WTC11 (cell line): Measurements from ENCODE around the gene ZNF550. TPM values are rescaled to one million over a fixed set of nuclear protein-coding genes. Genes with fewer than 3 reads are reported as not detected.
A peak's percentile ranks its signal among the peaks of the same experiment; 100 is the strongest.

Source experiments
- ATAC-seq: fragments of 200-7000 bp; cut with Tn5 transposase; 2 replicates; pipeline ENCODE4 v1.10.0; 2021; ENCODE audit warnings: mild to moderate bottlenecking, moderate library complexity
- CTCF ChIA-PET: fragments of 300-600 bp; sonication (Branson Sonifier 250); formaldehyde crosslinking; loops from one replicate; lab custom pipeline; 2021; ENCODE audit warnings: antibody characterized with exemption; lab: Charles Lee
- POLR2A ChIA-PET: fragments of 350-600 bp; sonication (Branson Sonifier 250); formaldehyde crosslinking; loops from one replicate; lab custom pipeline; 2021; ENCODE audit warnings: antibody characterized with exemption; lab: Charles Lee
- DNase-seq: peaks from one replicate; pipeline ENCODE4 v3.0.0; 2021; ENCODE audit warnings: low spot score
- H3K27ac Mint-ChIP-seq: 2 replicates; pipeline ENCODE4 v1.8.0; 2021; ENCODE audit warnings: mixed read lengths
- H3K27me3 Mint-ChIP-seq: 2 replicates; pipeline ENCODE4 v1.8.0; 2021; ENCODE audit warnings: low read depth, mild to moderate bottlenecking, moderate library complexity, mixed read lengths
- H3K36me3 Mint-ChIP-seq: 2 replicates; pipeline ENCODE4 v1.8.0; 2021; ENCODE audit warnings: mixed read lengths
- H3K4me1 Mint-ChIP-seq: 2 replicates; pipeline ENCODE4 v1.8.0; 2022; ENCODE audit warnings: mixed read lengths
- H3K4me3 Mint-ChIP-seq: 2 replicates; pipeline ENCODE4 v1.8.0; 2021; ENCODE audit warnings: mild to moderate bottlenecking, moderate library complexity, mixed read lengths
- H3K9me3 Mint-ChIP-seq: 2 replicates; pipeline ENCODE4 v1.8.0; 2021; ENCODE audit warnings: mixed read lengths
- ARID4B ChIP-seq: sonication (generic); formaldehyde crosslinking; IDR thresholded peaks from 2 replicates; pipeline ENCODE4 v1.8.0; 2023; ENCODE audit warnings: missing genetic modification reagents, mild to moderate bottlenecking, borderline replicate concordance
- ATF2 ChIP-seq: sonication (generic); formaldehyde crosslinking; IDR thresholded peaks from 2 replicates; pipeline ENCODE4 v1.8.1; 2022; ENCODE audit warnings: low read depth, missing genetic modification reagents, borderline replicate concordance
- CREB1 ChIP-seq: sonication (generic); formaldehyde crosslinking; IDR thresholded peaks from 2 replicates; pipeline ENCODE4 v1.8.0; 2023; ENCODE audit warnings: mild to moderate bottlenecking, missing genetic modification reagents
- FOXK1 ChIP-seq: sonication (generic); formaldehyde crosslinking; IDR thresholded peaks from 2 replicates; pipeline ENCODE4 v1.8.0; 2022; ENCODE audit warnings: mild to moderate bottlenecking, moderate library complexity, missing genetic modification reagents
- HMGXB4 ChIP-seq: sonication (generic); formaldehyde crosslinking; IDR thresholded peaks from 2 replicates; pipeline ENCODE4 v1.8.1; 2023; ENCODE audit warnings: mild to moderate bottlenecking, moderate library complexity, missing genetic modification reagents
- OVOL2 ChIP-seq: fragments of 250-450 bp; sonication (Bioruptor Pico); IDR thresholded peaks from 2 replicates; pipeline ENCODE4 v1.9.0; 2021; ENCODE audit warnings: mild to moderate bottlenecking, borderline replicate concordance
- PRRX2 ChIP-seq: fragments of 250-450 bp; sonication (Bioruptor Pico); IDR thresholded peaks from 2 replicates; pipeline ENCODE4 v1.8.0; 2021; ENCODE audit warnings: mild to moderate bottlenecking
- RELA ChIP-seq: sonication (generic); formaldehyde crosslinking; IDR thresholded peaks from 2 replicates; pipeline ENCODE4 v1.8.1; 2022; ENCODE audit warnings: missing genetic modification reagents, mild to moderate bottlenecking, borderline replicate concordance
- RORB ChIP-seq: fragments of 250-450 bp; sonication (Bioruptor Pico); IDR thresholded peaks from 2 replicates; pipeline ENCODE4 v1.9.0; 2021; ENCODE audit warnings: mild to moderate bottlenecking
- SMAD3 ChIP-seq: sonication (generic); formaldehyde crosslinking; IDR thresholded peaks from 2 replicates; pipeline ENCODE4 v1.8.0; 2022; ENCODE audit warnings: missing genetic modification reagents, mild to moderate bottlenecking, borderline replicate concordance
- TP53 ChIP-seq: sonication (generic); formaldehyde crosslinking; IDR thresholded peaks from 2 replicates; pipeline ENCODE4 v1.8.1; 2023; ENCODE audit warnings: mild to moderate bottlenecking, missing genetic modification reagents
- ZMAT4 ChIP-seq: fragments of 250-450 bp; sonication (Bioruptor Pico); IDR thresholded peaks from 2 replicates; pipeline ENCODE4 v1.9.0; 2021; ENCODE audit warnings: mild to moderate bottlenecking
- ZNF317 ChIP-seq: sonication (generic); formaldehyde crosslinking; IDR thresholded peaks from 2 replicates; pipeline ENCODE4 v1.8.1; 2023; ENCODE audit warnings: low read depth, mild to moderate bottlenecking, moderate library complexity, missing genetic modification reagents, borderline replicate concordance
- ZNF532 ChIP-seq: fragments of 250-450 bp; sonication (Bioruptor Pico); IDR thresholded peaks from 2 replicates; pipeline ENCODE4 v1.9.0; 2021; ENCODE audit warnings: mild to moderate bottlenecking, borderline replicate concordance
- total RNA-seq: library from RNA; stranded (reverse); gene quantifications from 3 replicates; pipeline ENCODE4 v1.2.3, GENCODE V29; 2021
- TF ChIP-seq, protein P1 (sequence below): sonication (generic); formaldehyde crosslinking; IDR thresholded peaks from 2 replicates; pipeline ENCODE4 v1.8.1; 2022; ENCODE audit warnings: mild to moderate bottlenecking, missing genetic modification reagents, moderate library complexity, borderline replicate concordance
- TF ChIP-seq, protein P2 (sequence below): fragments of 250-450 bp; sonication (Bioruptor Pico); IDR thresholded peaks from 2 replicates; pipeline ENCODE4 v1.9.0; 2021; ENCODE audit warnings: mild to moderate bottlenecking

Gene ZNF550
- total RNA-seq, 1 experiment from 2014 or later = 17.5 TPM

- TF ChIP-seq, protein P1, sequence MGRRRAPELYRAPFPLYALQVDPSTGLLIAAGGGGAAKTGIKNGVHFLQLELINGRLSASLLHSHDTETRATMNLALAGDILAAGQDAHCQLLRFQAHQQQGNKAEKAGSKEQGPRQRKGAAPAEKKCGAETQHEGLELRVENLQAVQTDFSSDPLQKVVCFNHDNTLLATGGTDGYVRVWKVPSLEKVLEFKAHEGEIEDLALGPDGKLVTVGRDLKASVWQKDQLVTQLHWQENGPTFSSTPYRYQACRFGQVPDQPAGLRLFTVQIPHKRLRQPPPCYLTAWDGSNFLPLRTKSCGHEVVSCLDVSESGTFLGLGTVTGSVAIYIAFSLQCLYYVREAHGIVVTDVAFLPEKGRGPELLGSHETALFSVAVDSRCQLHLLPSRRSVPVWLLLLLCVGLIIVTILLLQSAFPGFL (CRISPR knock-in tag) = no peak; the same call in 1 of the 2 replicates
- TF ChIP-seq ATF2 (CRISPR knock-in tag) (no peak), FOXK1 (CRISPR knock-in tag) (no peak; the same call in 1 of the 2 replicates), RELA (no peak), ZMAT4 (no peak)
Measured at GRCh38 chr19:57599761-57600383, 40.2 kb upstream of the ZNF550 start, which contains the start of gene ZNF530 (continued).

DNA sequence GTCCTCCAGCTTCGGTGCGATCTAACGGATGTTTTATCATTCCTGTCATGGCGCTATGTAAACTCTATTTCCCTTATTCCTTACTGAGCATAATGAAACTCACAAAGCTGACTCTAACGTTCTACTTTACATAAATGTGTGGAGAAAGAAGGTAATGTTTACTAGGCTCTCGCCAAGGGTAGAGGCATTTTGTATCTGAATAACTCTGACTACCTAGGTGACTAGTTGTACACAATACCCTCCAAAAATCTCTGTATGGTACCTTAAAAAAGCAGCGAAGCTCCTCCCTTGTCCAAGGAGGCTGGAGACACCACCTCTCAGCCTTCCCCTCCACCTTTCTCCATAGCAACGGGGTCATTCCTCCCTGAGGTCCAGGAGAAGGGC, 39.7 kb upstream of the ZNF550 start:
- DNase-seq (no peak), ATAC-seq (no peak)
- Mint-ChIP-seq H3K4me1 (peaks cover 9% of the 10 kb centered on the region), H3K4me3 (peak overlapping the region; percentile 81), H3K27me3 (peaks cover 7% of the 10 kb centered on the region), H3K36me3 (peaks cover 8% of the 10 kb centered on the region), H3K27ac (no peak overlapping the region), H3K9me3 (peaks cover 11% of the 10 kb centered on the region)
- TF ChIP-seq CREB1 (CRISPR knock-in tag) (no peak), RORB (CRISPR knock-in tag) (no peak), OVOL2 (CRISPR knock-in tag) (no peak), SMAD3 (no peak), ZNF317 (CRISPR knock-in tag) (no peak), PRRX2 (no peak)
- TF ChIP-seq, protein P2, sequence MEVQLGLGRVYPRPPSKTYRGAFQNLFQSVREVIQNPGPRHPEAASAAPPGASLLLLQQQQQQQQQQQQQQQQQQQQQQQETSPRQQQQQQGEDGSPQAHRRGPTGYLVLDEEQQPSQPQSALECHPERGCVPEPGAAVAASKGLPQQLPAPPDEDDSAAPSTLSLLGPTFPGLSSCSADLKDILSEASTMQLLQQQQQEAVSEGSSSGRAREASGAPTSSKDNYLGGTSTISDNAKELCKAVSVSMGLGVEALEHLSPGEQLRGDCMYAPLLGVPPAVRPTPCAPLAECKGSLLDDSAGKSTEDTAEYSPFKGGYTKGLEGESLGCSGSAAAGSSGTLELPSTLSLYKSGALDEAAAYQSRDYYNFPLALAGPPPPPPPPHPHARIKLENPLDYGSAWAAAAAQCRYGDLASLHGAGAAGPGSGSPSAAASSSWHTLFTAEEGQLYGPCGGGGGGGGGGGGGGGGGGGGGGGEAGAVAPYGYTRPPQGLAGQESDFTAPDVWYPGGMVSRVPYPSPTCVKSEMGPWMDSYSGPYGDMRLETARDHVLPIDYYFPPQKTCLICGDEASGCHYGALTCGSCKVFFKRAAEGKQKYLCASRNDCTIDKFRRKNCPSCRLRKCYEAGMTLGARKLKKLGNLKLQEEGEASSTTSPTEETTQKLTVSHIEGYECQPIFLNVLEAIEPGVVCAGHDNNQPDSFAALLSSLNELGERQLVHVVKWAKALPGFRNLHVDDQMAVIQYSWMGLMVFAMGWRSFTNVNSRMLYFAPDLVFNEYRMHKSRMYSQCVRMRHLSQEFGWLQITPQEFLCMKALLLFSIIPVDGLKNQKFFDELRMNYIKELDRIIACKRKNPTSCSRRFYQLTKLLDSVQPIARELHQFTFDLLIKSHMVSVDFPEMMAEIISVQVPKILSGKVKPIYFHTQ = no peak
- CTCF ChIA-PET = interaction anchor here (1.0 to 1.2 kb wide), 3 partner anchors 16 to 82 kb away, joined by 3 to 4 read pairs (median 3); partner anchors contain the start of gene ZNF551
- POLR2A ChIA-PET = no interaction called here

DNA sequence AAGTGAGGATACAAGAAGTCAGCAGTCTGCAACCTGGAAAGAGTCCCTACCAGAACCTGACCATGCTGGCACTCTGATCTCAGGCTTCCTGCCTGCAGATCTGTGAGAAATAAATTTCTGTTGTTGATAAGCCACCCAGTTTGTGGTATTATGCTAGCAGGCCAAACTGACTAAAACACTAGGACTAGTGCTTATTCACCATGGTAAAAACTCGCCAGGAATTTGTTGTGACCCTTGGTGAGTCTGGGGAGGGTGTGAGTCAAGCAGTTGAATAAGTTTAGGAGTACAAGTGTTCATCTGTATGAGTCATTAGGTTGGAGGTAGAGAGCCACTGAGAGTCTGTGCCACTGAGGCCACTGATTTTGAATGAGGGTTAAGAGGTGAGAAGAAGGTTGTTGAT, 27.9 kb upstream of the ZNF550 start:
- no peak for ATAC-seq
- Mint-ChIP-seq H3K9me3 (peaks cover 53% of the 10 kb centered on the region), H3K36me3 (peaks cover 82% of the 10 kb centered on the region), H3K27ac (no peak overlapping the region), H3K4me3 (no peak overlapping the region), H3K4me1 (peaks cover 13% of the 10 kb centered on the region), H3K27me3 (peaks cover 5% of the 10 kb centered on the region)
- ChIA-PET CTCF (no interaction called here), POLR2A (no interaction called here)
- no peak for DNase-seq
- no peak for TF ChIP-seq RORB (CRISPR knock-in tag)
- no peak for TF ChIP-seq TP53 (CRISPR knock-in tag)
- TF ChIP-seq ARID4B = no peak
- TF ChIP-seq ZNF532 (CRISPR knock-in tag) = no peak
- TF ChIP-seq HMGXB4 (CRISPR knock-in tag) = no peak
